T-helper 1 cell treated with Interleukin-12 subunit alpha and Interleukin-12 subunit beta and Interleukin-4 antibody, amounts not matched to agents 30 μg/mL and 1 μg/mL, for 36 hours (primary cell): ENCODE results near the gene ZNF487.
A peak's percentile ranks its signal among the peaks of the same experiment; 100 is the strongest.
"Not testable (repeated sequence)": the region's sequence is repeated elsewhere in the genome, so short reads cannot be mapped to it uniquely, and the experiment has no call there.

Experiments
- H3K27ac Mint-ChIP-seq: one replicate; pipeline ENCODE4 v1.8.0; 2021; ENCODE audit warnings: mild to moderate bottlenecking, mixed read lengths
- H3K27me3 Mint-ChIP-seq: one replicate; pipeline ENCODE4 v1.8.0; 2021; ENCODE audit warnings: low read depth, mixed read lengths
- H3K36me3 Mint-ChIP-seq: one replicate; pipeline ENCODE4 v1.8.0; 2021; ENCODE audit warnings: low read depth, mixed read lengths
- H3K4me1 Mint-ChIP-seq: one replicate; pipeline ENCODE4 v1.8.0; 2021; ENCODE audit warnings: low read depth, mixed read lengths
- H3K4me3 Mint-ChIP-seq: one replicate; pipeline ENCODE4 v1.8.0; 2021; ENCODE audit warnings: mild to moderate bottlenecking, moderate library complexity, mixed read lengths
- H3K9me3 Mint-ChIP-seq: one replicate; pipeline ENCODE4 v1.8.0; 2021; ENCODE audit warnings: mixed read lengths

Gene ZNF487

GRCh38 chr10:43444323-43444722 is 7.4 kb downstream of the ZNF487 start:
- peak overlapping the region; percentile 66 for H3K27ac Mint-ChIP-seq
- peaks cover 15% of the 10 kb centered on the region for H3K4me1 Mint-ChIP-seq
- H3K27me3 Mint-ChIP-seq: no peaks in the 10 kb centered on the region
- peak overlapping the region; percentile 9 for H3K4me3 Mint-ChIP-seq
- H3K9me3 Mint-ChIP-seq: peaks cover 11% of the 10 kb centered on the region
- peaks cover 15% of the 10 kb centered on the region for H3K36me3 Mint-ChIP-seq

GRCh38 chr10:43444897-43445466 is 8.1 kb downstream of the ZNF487 start:
- Mint-ChIP-seq H3K27ac (peak overlapping the region; percentile 66), H3K4me3 (no peak overlapping the region), H3K36me3 (peaks cover 13% of the 10 kb centered on the region), H3K4me1 (peaks cover 13% of the 10 kb centered on the region), H3K27me3 (no peaks in the 10 kb centered on the region), H3K9me3 (peaks cover 11% of the 10 kb centered on the region)

GRCh38 chr10:43446219-43447017 is 9.5 kb downstream of the ZNF487 start:
- H3K36me3 Mint-ChIP-seq: peaks cover 11% of the 10 kb centered on the region
- not testable (repeated sequence) for H3K27me3 Mint-ChIP-seq, H3K4me3 Mint-ChIP-seq, H3K27ac Mint-ChIP-seq
- H3K4me1 Mint-ChIP-seq: peaks cover 13% of the 10 kb centered on the region
- peaks cover 11% of the 10 kb centered on the region for H3K9me3 Mint-ChIP-seq

DNA sequence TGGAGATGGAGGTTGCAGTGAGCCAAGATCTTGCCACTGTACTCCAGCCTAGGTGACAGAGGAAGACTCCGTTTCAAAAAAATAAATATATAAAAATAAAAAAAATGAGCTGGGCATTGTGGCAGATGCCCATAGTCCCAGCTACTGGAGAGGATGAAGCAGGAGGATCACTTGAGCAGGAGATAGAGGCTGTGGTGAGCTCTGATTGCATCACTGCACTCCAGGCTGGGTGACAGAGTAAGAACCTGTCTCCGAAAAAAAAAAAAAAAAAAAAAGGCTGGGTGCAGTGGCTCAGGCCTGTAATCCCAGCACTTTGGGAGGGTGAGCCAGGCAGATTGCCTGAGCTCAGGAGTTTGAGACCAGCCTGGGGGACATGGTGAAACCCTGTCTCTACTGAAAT is 11.8 kb downstream of the ZNF487 start:
- peaks cover 34% of the 10 kb centered on the region for H3K4me1 Mint-ChIP-seq
- peaks cover 14% of the 10 kb centered on the region for H3K36me3 Mint-ChIP-seq
- no peak overlapping the region for H3K27ac Mint-ChIP-seq

GRCh38 chr10:43452356-43452914 is 15.5 kb downstream of the ZNF487 start:
- Mint-ChIP-seq H3K27ac (peak overlapping the region; percentile 91), H3K27me3 (no peaks in the 10 kb centered on the region), H3K9me3 (peaks cover 3% of the 10 kb centered on the region), H3K4me1 (peaks cover 35% of the 10 kb centered on the region), H3K36me3 (peaks cover 11% of the 10 kb centered on the region), H3K4me3 (peak overlapping the region; percentile 62)

More for the DNA sequence above, 11.8 kb downstream of the ZNF487 start:
- Mint-ChIP-seq H3K9me3 (peaks cover 11% of the 10 kb centered on the region), H3K27me3 (no peaks in the 10 kb centered on the region), H3K4me3 (no peak overlapping the region)

- Mint-ChIP-seq H3K27me3 (no peaks in the 10 kb centered on the region), H3K4me1 (peaks cover 40% of the 10 kb centered on the region), H3K4me3 (peak overlapping the region; percentile 62), H3K9me3 (no peaks in the 10 kb centered on the region), H3K27ac (peak overlapping the region; percentile 91), H3K36me3 (peaks cover 8% of the 10 kb centered on the region)
These were observed 16.4 kb downstream of the ZNF487 start for GRCh38 chr10:43453266-43453831.

DNA sequence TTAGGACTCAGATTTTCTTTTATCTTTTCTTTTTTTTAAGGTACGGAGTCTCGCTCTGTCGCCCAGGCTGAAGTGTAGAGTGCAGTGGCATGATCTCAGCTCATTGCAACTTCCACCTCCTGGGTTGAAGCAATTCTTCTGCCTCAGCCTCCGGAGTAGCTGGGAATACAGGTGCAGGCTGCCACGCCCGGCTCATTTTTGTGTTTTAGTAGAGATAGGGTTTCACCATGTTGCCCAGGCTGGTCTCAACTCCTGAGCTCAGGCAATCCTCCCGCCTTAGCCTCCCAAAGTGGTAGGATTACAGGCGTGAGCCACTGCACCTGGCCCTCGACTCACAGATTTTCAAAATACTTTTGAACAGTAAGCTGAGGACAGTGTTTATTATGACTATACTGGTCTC is 17.1 kb downstream of the ZNF487 start:
- not testable (repeated sequence) for H3K27me3 Mint-ChIP-seq, H3K9me3 Mint-ChIP-seq, H3K36me3 Mint-ChIP-seq
- Mint-ChIP-seq H3K4me1 (peaks cover 45% of the 10 kb centered on the region), H3K27ac (peak overlapping the region; percentile 99), H3K4me3 (peak overlapping the region; percentile 96)

DNA sequence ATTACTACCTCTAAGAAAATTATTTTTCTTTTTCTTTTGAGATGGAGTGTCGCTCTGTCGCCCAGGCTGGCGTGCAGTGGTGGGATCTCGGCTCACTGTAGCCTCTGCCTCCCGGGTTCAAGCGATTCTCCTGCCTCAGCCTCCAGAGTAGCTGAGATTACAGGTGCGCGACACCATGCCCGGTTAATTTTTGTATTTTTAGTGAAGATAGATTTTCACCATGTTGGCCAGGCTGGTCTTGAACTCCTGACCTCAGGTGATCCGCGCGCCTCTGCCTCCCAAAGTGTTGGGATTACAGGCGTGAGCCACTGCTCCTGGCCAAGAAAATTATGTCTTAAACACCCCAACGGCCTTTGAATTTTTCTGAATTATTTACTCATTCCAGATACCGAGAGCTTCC is 19.6 kb downstream of the ZNF487 start:
- H3K4me3 Mint-ChIP-seq: peak overlapping the region; percentile 96
- H3K9me3 Mint-ChIP-seq, H3K27me3 Mint-ChIP-seq, H3K36me3 Mint-ChIP-seq: not testable (repeated sequence)
- H3K4me1 Mint-ChIP-seq: peaks cover 46% of the 10 kb centered on the region
- peak overlapping the region; percentile 41 for H3K27ac Mint-ChIP-seq

DNA sequence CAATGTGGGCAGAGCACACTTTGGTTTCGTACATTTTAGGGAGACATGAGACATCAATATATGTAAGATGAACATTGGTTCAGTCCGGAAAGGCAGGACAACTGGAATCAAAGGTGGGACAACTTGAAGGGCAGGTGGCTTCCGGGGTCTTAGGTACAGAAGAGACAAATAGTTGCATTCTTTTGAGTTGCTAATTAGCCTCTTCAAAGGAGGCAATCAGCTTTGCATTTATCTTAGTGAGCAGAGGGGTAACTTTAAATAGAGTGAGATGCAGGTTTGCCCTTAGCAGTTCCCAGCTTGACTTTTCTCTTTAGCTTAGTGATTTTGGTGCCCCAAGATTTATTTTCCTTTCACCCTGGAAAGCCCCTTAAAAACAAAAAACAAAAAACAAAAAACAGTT is 21.3 kb downstream of the ZNF487 start:
- no peak overlapping the region for H3K4me3 Mint-ChIP-seq
- H3K27me3 Mint-ChIP-seq: no peaks in the 10 kb centered on the region
- peaks cover 34% of the 10 kb centered on the region for H3K4me1 Mint-ChIP-seq
- H3K27ac Mint-ChIP-seq: peak overlapping the region; percentile 2
- no peaks in the 10 kb centered on the region for H3K9me3 Mint-ChIP-seq
- peaks cover 6% of the 10 kb centered on the region for H3K36me3 Mint-ChIP-seq

GRCh38 chr10:43461950-43462349 is 25.0 kb downstream of the ZNF487 start:
- Mint-ChIP-seq H3K9me3 (no peaks in the 10 kb centered on the region), H3K4me1 (peaks cover 15% of the 10 kb centered on the region), H3K4me3 (no peak overlapping the region), H3K27ac (no peak overlapping the region), H3K36me3 (no peaks in the 10 kb centered on the region), H3K27me3 (no peaks in the 10 kb centered on the region)

GRCh38 chr10:43465086-43465735 is 28.3 kb downstream of the ZNF487 start:
- H3K27me3 Mint-ChIP-seq, H3K4me3 Mint-ChIP-seq, H3K4me1 Mint-ChIP-seq, H3K27ac Mint-ChIP-seq, H3K36me3 Mint-ChIP-seq, H3K9me3 Mint-ChIP-seq: not testable (repeated sequence)

- not testable (repeated sequence) for H3K4me3 Mint-ChIP-seq, H3K27me3 Mint-ChIP-seq, H3K9me3 Mint-ChIP-seq, H3K36me3 Mint-ChIP-seq, H3K4me1 Mint-ChIP-seq, H3K27ac Mint-ChIP-seq
These were observed 28.8 kb downstream of the ZNF487 start for GRCh38 chr10:43465736-43466120.

DNA sequence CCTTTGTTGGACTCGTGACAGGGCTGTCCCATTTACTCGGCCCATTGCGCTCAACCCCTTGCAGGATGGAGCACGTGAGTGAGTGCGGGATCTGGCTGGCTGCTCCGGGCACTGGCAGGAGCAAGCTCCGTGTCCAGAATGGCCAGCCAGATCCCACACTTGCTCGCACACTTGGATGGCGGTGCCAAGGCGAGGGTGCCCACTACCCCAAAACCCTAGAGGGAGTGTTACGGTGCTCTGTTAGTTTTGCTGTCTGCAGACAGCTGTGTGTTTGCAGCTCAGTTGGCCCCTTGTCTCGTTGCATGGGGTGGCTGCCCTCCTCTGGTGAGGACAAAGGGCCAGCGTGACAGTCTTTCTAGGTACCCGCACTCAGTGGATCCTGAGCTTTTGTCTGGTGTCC is 34.2 kb downstream of the ZNF487 start:
- Mint-ChIP-seq H3K27ac (no peak overlapping the region), H3K36me3 (peaks cover 2% of the 10 kb centered on the region), H3K4me1 (no peaks in the 10 kb centered on the region), H3K4me3 (no peak overlapping the region), H3K27me3 (peaks cover 4% of the 10 kb centered on the region), H3K9me3 (no peaks in the 10 kb centered on the region)

GRCh38 chr10:43471935-43472720 is 35.2 kb downstream of the ZNF487 start:
- no peaks in the 10 kb centered on the region for H3K4me1 Mint-ChIP-seq
- no peak overlapping the region for H3K27ac Mint-ChIP-seq
- H3K36me3 Mint-ChIP-seq: peaks cover 4% of the 10 kb centered on the region
- H3K27me3 Mint-ChIP-seq: peaks cover 4% of the 10 kb centered on the region
- no peak overlapping the region for H3K4me3 Mint-ChIP-seq
- peaks cover 6% of the 10 kb centered on the region for H3K9me3 Mint-ChIP-seq
